ENCODE data around the gene GALK1.

- TF ChIP-seq POLR2A (IDR thresholded peaks at IDR 0.05), result no peak
- no peak for TF ChIP-seq CTCF (IDR thresholded peaks at IDR 0.05)
- TF ChIP-seq POLR2AphosphoS5 (IDR thresholded peaks at IDR 0.05; ENCODE audit: insufficient read depth in 1 of 2, low read depth in 1 of 2), result no peak
Measured at GRCh38 chr17:75729351-75729750, 35.6 kb downstream of the GALK1 start.
